ENCODE results near the gene CDCP2. TPM values are rescaled to one million over a fixed set of nuclear protein-coding genes. Genes with fewer than 3 reads are reported as not detected.

CDCP2 gene
- total RNA-seq, 1 experiment from 2014 or later: not detected

- TF ChIP-seq ZNF512 (CRISPR knock-in tag; IDR thresholded peaks at IDR 0.05; ENCODE audit: borderline replicate concordance): no peak
- TF ChIP-seq ZBTB21 (CRISPR knock-in tag; IDR thresholded peaks at IDR 0.05; ENCODE audit: borderline replicate concordance): no peak
- no peak for TF ChIP-seq ZNF671 (CRISPR knock-in tag; IDR thresholded peaks at IDR 0.05)
- no peak for TF ChIP-seq HMGA2 (CRISPR knock-in tag; IDR thresholded peaks at IDR 0.05)
- TF ChIP-seq ZNF121 (CRISPR knock-in tag; IDR thresholded peaks at IDR 0.05): no peak
Measured at GRCh38 chr1:54174106-54174505, 21.3 kb upstream of the CDCP2 start (continued).

- DNase-seq (ENCODE audit: low spot score) (no peak), ATAC-seq (no peak)
- H3K4me1 Mint-ChIP-seq: no peaks in the 10 kb centered on the region
- H3K9me3 Mint-ChIP-seq: no peaks in the 10 kb centered on the region
- H3K27ac Mint-ChIP-seq: no peak overlapping the region
- H3K4me3 Mint-ChIP-seq: no peak overlapping the region
- no peak for TF ChIP-seq IRF2 (CRISPR knock-in tag; IDR thresholded peaks at IDR 0.05; ENCODE audit: borderline replicate concordance, low read depth)
- TF ChIP-seq ZNF219 (CRISPR knock-in tag; IDR thresholded peaks at IDR 0.05; ENCODE audit: borderline replicate concordance): no peak
- no peak for TF ChIP-seq STAT6 (CRISPR knock-in tag; conservative IDR thresholded peaks at IDR 0.05; ENCODE audit: low read depth)
- no peak for TF ChIP-seq MAX (CRISPR knock-in tag; IDR thresholded peaks at IDR 0.05)
- TF ChIP-seq RELA (CRISPR knock-in tag; IDR thresholded peaks at IDR 0.05; ENCODE audit: borderline replicate concordance): no peak
- no peak for TF ChIP-seq HMGA2 (CRISPR knock-in tag; IDR thresholded peaks at IDR 0.05)
- no peak for TF ChIP-seq ERG (CRISPR knock-in tag; IDR thresholded peaks at IDR 0.05)
- TF ChIP-seq NFATC4 (CRISPR knock-in tag; IDR thresholded peaks at IDR 0.05): no peak
- no peak for TF ChIP-seq ZNF512 (CRISPR knock-in tag; IDR thresholded peaks at IDR 0.05; ENCODE audit: borderline replicate concordance)
- no peak for TF ChIP-seq CDX4 (CRISPR knock-in tag; IDR thresholded peaks at IDR 0.05; ENCODE audit: borderline replicate concordance)
- TF ChIP-seq ATF3 (CRISPR knock-in tag; conservative IDR thresholded peaks at IDR 0.05): no peak
- no peak for TF ChIP-seq E2F1 (CRISPR knock-in tag; IDR thresholded peaks at IDR 0.05)
- TF ChIP-seq NR1H2 (CRISPR knock-in tag; IDR thresholded peaks at IDR 0.05): no peak
- TF ChIP-seq NR2C2 (CRISPR knock-in tag; IDR thresholded peaks at IDR 0.05): no peak
- TF ChIP-seq EMX1 (CRISPR knock-in tag; IDR thresholded peaks at IDR 0.05): no peak
- TF ChIP-seq ZNF317 (CRISPR knock-in tag; IDR thresholded peaks at IDR 0.05; ENCODE audit: borderline replicate concordance, low read depth): no peak
- no peak for TF ChIP-seq ESRRA (CRISPR knock-in tag; IDR thresholded peaks at IDR 0.05; ENCODE audit: borderline replicate concordance)
- TF ChIP-seq AFF4 (CRISPR knock-in tag; IDR thresholded peaks at IDR 0.05; ENCODE audit: borderline replicate concordance): no peak
- ChIA-PET POLR2A (no interaction called here), CTCF (interaction anchor here (3.2 to 4.1 kb wide), 2 partner anchors 8 to 52 kb away, joined by 18 to 23 read pairs; no protein-coding TSS in a partner anchor)
- H3K27me3 Mint-ChIP-seq (ENCODE audit: low read depth): no peaks in the 10 kb centered on the region
- H3K36me3 Mint-ChIP-seq: no peaks in the 10 kb centered on the region
Measured at GRCh38 chr1:54173681-54174080, 20.9 kb upstream of the CDCP2 start.

Data from WTC11 (cell line).